NT2/D1 (cell line): Measurements from ENCODE around the gene CEP170.

Source experiments
- DNase-seq: peaks from one replicate; pipeline ENCODE4 v3.0.0-alpha.2; 2011; ENCODE audit warnings: low read depth, low spot score
- H3K27me3 ChIP-seq: 2 replicates; pipeline ENCODE4 v1.6.0; 2011; ENCODE audit warnings: mild to moderate bottlenecking; ENCODE audit not compliant: insufficient read length, insufficient read depth
- H3K36me3 ChIP-seq: 2 replicates; pipeline ENCODE4 v1.6.1; 2011; ENCODE audit warnings: mild to moderate bottlenecking, low read length, mixed read lengths; ENCODE audit not compliant: insufficient read depth, insufficient read length
- H3K4me1 ChIP-seq: 2 replicates; pipeline ENCODE4 v1.5.1; 2011; ENCODE audit not compliant: insufficient read depth, insufficient read length
- H3K4me3 ChIP-seq: 2 replicates; pipeline ENCODE4 v1.5.1; 2011; ENCODE audit warnings: low read depth; ENCODE audit not compliant: insufficient read length
- H3K9ac ChIP-seq: 2 replicates; pipeline ENCODE4 v1.6.0; 2011; ENCODE audit warnings: low read depth; ENCODE audit not compliant: insufficient read length
- H3K9me3 ChIP-seq: 2 replicates; pipeline ENCODE4 v1.5.1; 2011; ENCODE audit warnings: mild to moderate bottlenecking, low read length; ENCODE audit not compliant: insufficient read depth
- SUZ12 ChIP-seq: IDR thresholded peaks from 2 replicates; pipeline ENCODE4 v1.6.1; 2011; ENCODE audit not compliant: insufficient read length, insufficient read depth; ENCODE audit errors: extremely low read depth
- YY1 ChIP-seq: IDR thresholded peaks from 2 replicates; pipeline ENCODE4 v1.6.1; 2011; ENCODE audit not compliant: insufficient read length, insufficient read depth
- ZNF274 ChIP-seq: IDR thresholded peaks from 2 replicates; pipeline ENCODE4 v1.6.1; 2011; ENCODE audit warnings: mild to moderate bottlenecking, low read depth, low read length

Gene CEP170

DNA sequence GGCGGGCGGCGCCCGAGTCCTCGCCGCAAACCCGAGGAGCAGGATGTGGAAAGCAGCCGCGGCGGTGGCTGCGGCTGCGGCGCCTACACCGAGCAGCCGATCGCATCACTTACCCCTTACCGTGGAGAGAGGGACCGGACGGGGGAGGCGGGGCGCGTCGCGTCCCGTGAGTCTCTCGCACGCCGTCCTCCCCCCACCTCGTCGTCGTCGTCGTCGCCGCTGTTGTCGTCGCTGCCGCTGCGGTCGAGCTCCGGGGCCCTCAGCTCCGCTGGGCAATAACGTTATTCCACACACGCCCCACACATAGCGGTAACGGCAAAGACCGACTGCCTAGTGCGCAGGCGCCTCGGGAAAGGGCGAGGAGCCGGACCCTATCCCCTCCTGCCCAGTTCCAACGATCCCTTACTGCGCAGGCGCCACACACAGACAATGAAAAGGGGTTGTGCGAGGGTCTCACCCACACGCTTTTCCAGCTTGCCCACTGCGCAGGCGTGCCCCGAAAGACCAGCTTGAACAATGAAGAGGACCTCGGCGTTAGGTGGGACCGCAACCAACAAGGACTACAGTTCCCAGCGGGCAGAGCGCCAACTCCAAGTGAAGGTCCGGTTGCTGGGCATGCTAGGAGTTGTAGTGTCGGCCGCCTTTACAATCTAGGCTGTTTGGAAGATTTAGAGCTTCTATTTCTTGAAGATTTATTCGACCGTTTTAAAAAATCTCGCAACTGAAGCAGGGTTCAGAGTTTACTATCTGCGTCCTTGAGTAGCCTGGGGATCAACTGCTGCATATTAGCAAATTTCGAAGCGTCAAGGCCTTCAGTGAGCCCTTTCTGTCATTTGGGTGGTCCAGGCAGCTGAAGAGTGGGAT is at the start of gene CEP170:
TSS of gene CEP170 (minus strand) at position 355 of the 864 bp plus-strand sequence. CDS start 30,001 bp downstream, outside the sequence.
- TF ChIP-seq ZNF274 (no peak), YY1 (no peak), SUZ12 (no peak)

DNA sequence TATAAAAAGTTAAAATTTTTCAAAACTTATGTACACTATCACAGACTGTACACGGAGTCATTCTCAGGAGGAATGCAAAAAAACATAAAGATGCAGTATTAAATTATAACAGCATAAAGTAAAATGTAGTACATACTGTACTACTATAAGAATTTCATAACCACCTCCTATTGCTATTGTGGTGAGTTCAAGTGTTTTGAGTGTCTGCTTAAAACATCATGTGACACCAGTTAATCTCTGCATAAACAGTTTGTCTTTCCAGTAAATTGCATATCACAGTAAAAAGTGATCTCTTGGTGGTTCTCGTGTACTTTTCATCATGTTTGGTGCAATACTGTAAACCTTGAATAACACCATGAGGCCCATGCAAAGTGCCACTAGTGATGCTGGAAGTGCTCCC is 46.0 kb upstream of the CEP170 start:
- no peak for DNase-seq
- Histone ChIP-seq H3K27me3 (no peaks in the 10 kb centered on the region), H3K9ac (no peak overlapping the region), H3K36me3 (no peaks in the 10 kb centered on the region), H3K4me3 (no peak overlapping the region), H3K4me1 (no peaks in the 10 kb centered on the region), H3K9me3 (no peaks in the 10 kb centered on the region)
- TF ChIP-seq SUZ12, result no peak
- no peak for TF ChIP-seq YY1
- no peak for TF ChIP-seq ZNF274

More for the DNA sequence above, at the start of gene CEP170:
- peak within 1 kb of the TSS; percentile 95 for H3K9ac ChIP-seq
- H3K4me3 ChIP-seq, result peak within 1 kb of the TSS; percentile 94
- no peaks in the 10 kb centered on the region for H3K27me3 ChIP-seq
- H3K36me3 ChIP-seq, result no peaks in the 10 kb centered on the region
- no peaks in the 10 kb centered on the region for H3K4me1 ChIP-seq
- DNase-seq, result peak; percentile 100
- H3K9me3 ChIP-seq, result no peaks in the 10 kb centered on the region; the same call in 1 of the 2 replicates

DNA sequence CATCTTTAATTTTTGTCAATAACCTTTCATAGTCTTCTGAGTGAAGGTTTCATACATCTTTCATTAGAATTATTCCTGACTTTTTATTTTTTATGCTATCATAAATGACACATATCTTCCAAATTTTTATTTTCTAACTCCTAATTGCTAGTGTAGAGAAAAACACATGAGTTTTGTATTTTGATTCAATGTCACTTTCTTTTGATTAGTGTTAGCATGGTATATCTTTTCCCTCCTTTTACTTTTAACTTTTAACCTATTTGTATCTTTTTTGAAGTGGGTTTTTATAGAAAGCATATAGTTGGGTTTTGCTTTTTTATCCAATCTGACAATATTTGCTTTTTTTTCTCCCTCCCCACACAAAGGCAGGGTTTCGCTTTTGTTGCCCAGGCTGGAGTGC is 44.0 kb upstream of the CEP170 start:
- H3K9ac ChIP-seq, result no peak overlapping the region
- no peak for DNase-seq
- no peaks in the 10 kb centered on the region for H3K36me3 ChIP-seq
- no peak for TF ChIP-seq SUZ12
- TF ChIP-seq ZNF274, result no peak
- no peaks in the 10 kb centered on the region for H3K9me3 ChIP-seq
- H3K4me3 ChIP-seq, result no peak overlapping the region
- no peaks in the 10 kb centered on the region for H3K4me1 ChIP-seq
- no peaks in the 10 kb centered on the region for H3K27me3 ChIP-seq

DNA sequence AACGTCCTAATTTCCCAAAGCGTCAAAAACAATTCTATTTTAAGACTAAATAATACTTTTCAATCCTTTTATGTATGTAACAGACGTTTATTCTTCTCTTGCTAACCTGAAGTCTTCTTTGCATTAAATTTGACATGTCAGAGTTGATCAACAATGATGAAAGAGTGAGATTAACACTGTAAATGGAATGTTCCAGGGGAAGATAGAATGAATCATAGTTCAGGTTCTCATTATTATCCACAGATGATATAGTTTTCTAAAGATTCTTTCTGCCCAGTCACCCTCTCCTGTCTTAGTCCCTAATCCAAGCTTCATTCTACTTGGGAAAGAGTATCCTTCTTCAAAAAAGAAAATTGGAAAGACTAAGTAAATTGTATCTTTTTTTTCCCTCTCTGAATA is 39.6 kb upstream of the CEP170 start:
- no peak for TF ChIP-seq YY1
- TF ChIP-seq SUZ12, result no peak
- TF ChIP-seq ZNF274, result no peak
- no peaks in the 10 kb centered on the region for H3K9me3 ChIP-seq
- H3K9ac ChIP-seq, result no peak overlapping the region
- no peak for DNase-seq
- H3K36me3 ChIP-seq, result no peaks in the 10 kb centered on the region
- no peaks in the 10 kb centered on the region for H3K27me3 ChIP-seq
- H3K4me1 ChIP-seq, result no peaks in the 10 kb centered on the region
- H3K4me3 ChIP-seq, result no peak overlapping the region

DNA sequence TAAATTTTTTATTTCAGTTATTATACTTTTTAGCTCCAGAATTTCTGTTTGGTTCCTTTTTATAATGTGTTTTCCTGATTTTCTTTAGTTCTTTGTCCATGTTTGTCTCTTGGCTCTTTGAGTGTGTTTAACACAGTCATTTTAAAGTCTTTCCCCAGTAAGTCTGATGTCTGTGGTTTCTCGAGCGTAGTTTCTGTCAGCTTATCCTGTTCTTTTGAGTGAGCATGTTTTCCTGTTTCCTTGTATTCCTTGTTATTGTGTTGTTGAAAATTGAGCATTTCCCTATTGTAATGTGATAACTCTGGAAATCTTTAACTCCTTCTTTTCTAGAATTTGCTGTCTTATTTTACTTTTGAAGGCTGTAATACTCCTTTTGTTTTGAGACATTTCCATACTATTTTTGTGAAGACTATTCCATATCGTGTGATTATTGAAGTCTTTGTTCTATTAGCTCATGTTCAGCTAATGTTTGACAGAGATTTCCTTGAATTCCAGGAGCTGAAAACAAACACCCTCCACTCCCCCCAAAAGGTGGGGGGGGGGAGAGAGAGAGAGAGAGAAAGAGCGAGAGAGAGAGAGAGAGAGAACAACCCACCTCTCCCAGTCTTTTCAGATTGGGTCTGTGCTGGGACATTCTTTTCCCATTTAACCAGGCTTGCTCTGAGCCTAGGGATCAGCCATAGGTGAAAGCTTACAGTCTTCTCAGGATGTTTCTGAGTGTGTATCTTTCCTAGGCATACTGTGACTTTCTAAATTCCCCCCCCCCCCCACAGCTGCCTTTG is 39.1 kb upstream of the CEP170 start:
- Histone ChIP-seq H3K4me1 (no peaks in the 10 kb centered on the region), H3K9me3 (no peaks in the 10 kb centered on the region), H3K36me3 (no peaks in the 10 kb centered on the region), H3K9ac (no peak overlapping the region), H3K27me3 (no peaks in the 10 kb centered on the region), H3K4me3 (no peak overlapping the region)
- no peak for DNase-seq
- TF ChIP-seq SUZ12, result no peak
- TF ChIP-seq YY1, result no peak
- TF ChIP-seq ZNF274, result no peak

DNA sequence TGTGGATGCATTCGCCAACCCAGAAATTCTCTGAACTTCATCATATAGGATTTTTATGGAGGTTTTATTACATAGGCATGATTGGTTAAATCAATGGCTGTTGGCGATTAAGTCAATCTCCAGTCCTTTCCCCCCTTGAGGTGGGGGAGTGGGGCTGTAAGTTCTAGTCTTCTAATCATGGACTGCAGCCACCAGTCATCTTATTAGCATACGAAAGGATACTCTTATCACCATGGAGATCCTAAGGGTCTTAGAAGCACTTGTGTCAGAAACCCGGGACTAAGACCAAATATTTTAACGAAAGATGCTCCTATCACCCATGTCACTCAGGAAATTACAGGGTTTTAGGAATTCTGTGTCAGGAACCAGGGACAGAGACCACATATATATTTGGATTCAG is 37.0 kb upstream of the CEP170 start:
- TF ChIP-seq ZNF274 (no peak), SUZ12 (no peak), YY1 (no peak)
- peak; percentile 35 for DNase-seq

DNA sequence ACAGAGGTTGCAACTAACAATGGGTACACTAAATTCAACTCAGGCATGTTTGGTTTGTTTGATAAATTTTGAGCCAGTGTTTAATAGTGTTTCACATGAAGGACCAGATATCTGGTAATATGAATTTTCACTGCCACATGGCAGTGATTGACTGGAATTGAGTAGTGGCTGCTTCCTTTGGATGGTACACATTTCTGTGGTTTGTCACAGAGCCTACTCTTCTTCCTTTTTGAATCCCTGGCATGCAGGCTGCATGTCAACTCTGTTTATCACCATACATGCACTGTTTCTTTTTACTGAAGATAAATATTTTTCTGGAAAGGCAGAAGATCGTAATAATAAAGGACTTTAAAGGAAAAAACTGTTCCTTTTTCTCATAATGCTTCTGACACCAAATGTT is 36.2 kb upstream of the CEP170 start:
- DNase-seq, result no peak
- Histone ChIP-seq H3K36me3 (peaks cover 6% of the 10 kb centered on the region), H3K4me1 (no peaks in the 10 kb centered on the region), H3K4me3 (no peak overlapping the region), H3K9ac (no peak overlapping the region), H3K27me3 (no peaks in the 10 kb centered on the region), H3K9me3 (no peaks in the 10 kb centered on the region)
- TF ChIP-seq ZNF274, result no peak
- TF ChIP-seq SUZ12, result no peak
- no peak for TF ChIP-seq YY1

More for the DNA sequence above, 37.0 kb upstream of the CEP170 start:
- H3K4me1 ChIP-seq, result no peaks in the 10 kb centered on the region
- no peak overlapping the region for H3K4me3 ChIP-seq
- H3K36me3 ChIP-seq, result no peaks in the 10 kb centered on the region
- no peaks in the 10 kb centered on the region for H3K9me3 ChIP-seq
- no peak overlapping the region for H3K9ac ChIP-seq
- H3K27me3 ChIP-seq, result no peaks in the 10 kb centered on the region
